A549 (cell line): ENCODE results near the gene GAS6.

Experiments
- CBX8 ChIP-seq: fragments of 200-600 bp; sonication (generic); IDR thresholded peaks from 2 replicates; pipeline ENCODE4 v1.6.1; 2016
- EP300 ChIP-seq, 2 experiments: fragments of >200 bp; sonication (Bioruptor Twin); formaldehyde crosslinking; IDR thresholded peaks; 2 replicates in 1 of 2; 3 replicates in 1 of 2; pipeline ENCODE4 v1.6.1; 2016 to 2017
- TF ChIP-seq, protein P1 (sequence below): fragments of >200 bp; sonication (Bioruptor Twin); formaldehyde crosslinking; IDR thresholded peaks from 3 replicates; pipeline ENCODE4 v1.5.1; 2016
- TF ChIP-seq, protein P2 (sequence below): IDR thresholded peaks from 2 replicates; pipeline ENCODE4 v1.6.1; 2012
- TF ChIP-seq, protein P3 (sequence below): fragments of 450-650 bp; IDR thresholded peaks from 2 replicates; pipeline ENCODE4 v1.6.1; 2014; ENCODE audit warnings: antibody characterized with exemption

DNA sequence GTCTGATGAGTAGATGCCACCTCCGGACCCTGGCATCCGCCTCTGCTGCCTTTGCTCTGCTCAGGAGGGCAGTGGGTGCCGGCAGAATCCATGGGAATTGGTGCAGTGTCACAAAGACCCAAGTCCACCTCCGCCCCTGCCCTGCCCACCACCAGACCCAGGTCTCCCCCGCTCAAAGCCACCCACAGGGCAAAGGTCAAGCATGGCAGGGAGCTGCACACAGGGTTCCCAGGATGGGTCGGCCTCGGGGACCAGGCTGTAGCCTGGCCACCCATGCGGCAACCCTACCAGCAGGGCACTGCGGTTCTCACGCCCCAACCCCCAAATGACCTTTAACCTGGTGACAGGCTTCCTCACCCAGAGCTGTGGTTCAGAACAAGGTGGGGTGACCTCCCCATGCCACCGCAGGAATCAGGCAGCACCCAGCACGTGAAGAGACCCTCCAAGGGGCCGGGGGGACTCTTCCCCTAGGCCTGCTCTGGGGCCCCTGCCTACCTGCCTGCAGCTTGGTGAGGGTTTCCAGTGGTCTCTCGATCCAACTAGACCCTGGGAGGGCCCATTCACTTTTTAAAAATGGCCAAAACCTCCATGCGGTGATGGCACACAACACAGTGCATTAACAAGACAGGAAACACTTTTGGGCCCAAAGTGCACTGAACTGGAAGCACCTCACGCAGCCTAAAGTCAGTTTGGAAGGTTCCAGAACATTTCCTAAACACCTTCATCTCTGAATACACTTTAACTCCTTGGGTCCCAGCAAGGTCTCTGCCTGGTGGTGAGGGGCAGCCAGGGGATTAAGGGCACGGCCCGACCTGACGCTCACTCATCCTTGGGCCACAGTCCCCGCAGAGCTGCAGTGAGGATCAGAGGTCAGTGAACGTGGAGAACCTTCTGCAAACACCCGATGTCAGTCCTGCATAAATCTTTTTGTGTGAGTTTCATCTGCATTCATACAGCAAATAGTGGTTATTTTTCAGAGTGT, 11.0 kb downstream of the GAS6 start:
- TF ChIP-seq, protein P1, sequence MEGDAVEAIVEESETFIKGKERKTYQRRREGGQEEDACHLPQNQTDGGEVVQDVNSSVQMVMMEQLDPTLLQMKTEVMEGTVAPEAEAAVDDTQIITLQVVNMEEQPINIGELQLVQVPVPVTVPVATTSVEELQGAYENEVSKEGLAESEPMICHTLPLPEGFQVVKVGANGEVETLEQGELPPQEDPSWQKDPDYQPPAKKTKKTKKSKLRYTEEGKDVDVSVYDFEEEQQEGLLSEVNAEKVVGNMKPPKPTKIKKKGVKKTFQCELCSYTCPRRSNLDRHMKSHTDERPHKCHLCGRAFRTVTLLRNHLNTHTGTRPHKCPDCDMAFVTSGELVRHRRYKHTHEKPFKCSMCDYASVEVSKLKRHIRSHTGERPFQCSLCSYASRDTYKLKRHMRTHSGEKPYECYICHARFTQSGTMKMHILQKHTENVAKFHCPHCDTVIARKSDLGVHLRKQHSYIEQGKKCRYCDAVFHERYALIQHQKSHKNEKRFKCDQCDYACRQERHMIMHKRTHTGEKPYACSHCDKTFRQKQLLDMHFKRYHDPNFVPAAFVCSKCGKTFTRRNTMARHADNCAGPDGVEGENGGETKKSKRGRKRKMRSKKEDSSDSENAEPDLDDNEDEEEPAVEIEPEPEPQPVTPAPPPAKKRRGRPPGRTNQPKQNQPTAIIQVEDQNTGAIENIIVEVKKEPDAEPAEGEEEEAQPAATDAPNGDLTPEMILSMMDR: no peak
- TF ChIP-seq CBX8: no peak
- TF ChIP-seq, protein P2, sequence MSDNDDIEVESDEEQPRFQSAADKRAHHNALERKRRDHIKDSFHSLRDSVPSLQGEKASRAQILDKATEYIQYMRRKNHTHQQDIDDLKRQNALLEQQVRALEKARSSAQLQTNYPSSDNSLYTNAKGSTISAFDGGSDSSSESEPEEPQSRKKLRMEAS: no peak
- no peak for TF ChIP-seq EP300 (IDR thresholded peaks at IDR 0.05)
- TF ChIP-seq, protein P3, sequence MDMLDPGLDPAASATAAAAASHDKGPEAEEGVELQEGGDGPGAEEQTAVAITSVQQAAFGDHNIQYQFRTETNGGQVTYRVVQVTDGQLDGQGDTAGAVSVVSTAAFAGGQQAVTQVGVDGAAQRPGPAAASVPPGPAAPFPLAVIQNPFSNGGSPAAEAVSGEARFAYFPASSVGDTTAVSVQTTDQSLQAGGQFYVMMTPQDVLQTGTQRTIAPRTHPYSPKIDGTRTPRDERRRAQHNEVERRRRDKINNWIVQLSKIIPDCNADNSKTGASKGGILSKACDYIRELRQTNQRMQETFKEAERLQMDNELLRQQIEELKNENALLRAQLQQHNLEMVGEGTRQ: no peak
